ENCODE measurements around the gene CNTLN.

DNA sequence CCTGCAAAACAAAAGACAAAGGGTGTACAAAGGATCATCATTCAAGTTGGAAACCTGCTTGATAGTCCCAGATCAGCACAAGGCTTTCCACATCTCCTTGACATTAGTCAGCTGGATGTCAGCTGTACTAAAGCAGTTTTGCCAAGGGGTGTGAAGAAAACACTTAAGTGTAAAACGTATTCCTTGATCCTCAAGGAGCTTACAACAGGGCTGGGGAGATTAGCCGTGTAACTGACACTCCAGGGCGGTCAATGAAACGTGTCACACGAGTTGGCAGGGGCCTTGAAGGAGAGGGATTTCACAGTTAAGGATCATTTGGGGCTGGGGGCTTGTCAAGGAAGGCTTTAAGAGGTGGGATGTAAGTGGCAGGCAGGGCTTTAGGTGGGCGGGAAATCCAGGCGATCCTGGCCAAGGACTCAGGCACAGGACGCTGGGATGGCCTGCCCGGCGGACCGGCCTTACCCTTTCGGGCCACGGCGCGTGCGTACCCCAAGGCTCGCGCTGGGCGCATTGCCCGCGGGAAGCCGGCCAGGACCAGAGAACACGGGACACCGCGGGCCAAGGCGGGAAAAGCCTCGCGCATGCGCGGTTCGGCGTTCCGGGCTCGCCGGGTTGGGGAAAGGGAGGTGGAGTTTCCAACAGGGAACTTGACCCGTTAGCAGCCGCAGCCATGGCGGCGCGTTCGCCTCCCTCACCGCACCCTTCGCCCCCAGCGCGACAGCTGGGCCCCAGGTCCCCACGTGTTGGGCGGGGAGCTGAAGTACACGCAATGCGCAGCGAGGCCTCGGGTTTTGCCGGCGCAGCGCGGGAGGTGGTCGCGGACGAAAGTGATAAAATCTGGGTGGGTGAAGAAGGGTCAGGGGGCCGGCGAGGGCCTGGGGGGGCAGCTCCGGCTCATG lies at the start of gene CNTLN:
- TF ChIP-seq, protein P1, sequence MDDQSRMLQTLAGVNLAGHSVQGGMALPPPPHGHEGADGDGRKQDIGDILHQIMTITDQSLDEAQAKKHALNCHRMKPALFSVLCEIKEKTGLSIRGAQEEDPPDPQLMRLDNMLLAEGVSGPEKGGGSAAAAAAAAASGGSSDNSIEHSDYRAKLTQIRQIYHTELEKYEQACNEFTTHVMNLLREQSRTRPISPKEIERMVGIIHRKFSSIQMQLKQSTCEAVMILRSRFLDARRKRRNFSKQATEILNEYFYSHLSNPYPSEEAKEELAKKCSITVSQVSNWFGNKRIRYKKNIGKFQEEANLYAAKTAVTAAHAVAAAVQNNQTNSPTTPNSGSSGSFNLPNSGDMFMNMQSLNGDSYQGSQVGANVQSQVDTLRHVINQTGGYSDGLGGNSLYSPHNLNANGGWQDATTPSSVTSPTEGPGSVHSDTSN (IDR thresholded peaks at IDR 0.05): no peak
- TF ChIP-seq EP300 (IDR thresholded peaks at IDR 0.05) (no peak), BHLHE40 (IDR thresholded peaks at IDR 0.05; ENCODE audit: low read depth, low read length) (no peak), POLR2A (IDR thresholded peaks at IDR 0.05; ENCODE audit: low read length) (peak; percentile 95), NR3C1 (IDR thresholded peaks at IDR 0.05) (no peak), SMC3 (IDR thresholded peaks at IDR 0.05) (no peak), CBX8 (IDR thresholded peaks at IDR 0.05) (no peak), JUN (IDR thresholded peaks at IDR 0.05) (peak; percentile 49 to 89; a peak in 4 of 5 replicates)
- TF ChIP-seq, protein P2, sequence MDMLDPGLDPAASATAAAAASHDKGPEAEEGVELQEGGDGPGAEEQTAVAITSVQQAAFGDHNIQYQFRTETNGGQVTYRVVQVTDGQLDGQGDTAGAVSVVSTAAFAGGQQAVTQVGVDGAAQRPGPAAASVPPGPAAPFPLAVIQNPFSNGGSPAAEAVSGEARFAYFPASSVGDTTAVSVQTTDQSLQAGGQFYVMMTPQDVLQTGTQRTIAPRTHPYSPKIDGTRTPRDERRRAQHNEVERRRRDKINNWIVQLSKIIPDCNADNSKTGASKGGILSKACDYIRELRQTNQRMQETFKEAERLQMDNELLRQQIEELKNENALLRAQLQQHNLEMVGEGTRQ (IDR thresholded peaks at IDR 0.05): no peak; the same call in 1 of the 2 replicates
- TF ChIP-seq, protein P3, sequence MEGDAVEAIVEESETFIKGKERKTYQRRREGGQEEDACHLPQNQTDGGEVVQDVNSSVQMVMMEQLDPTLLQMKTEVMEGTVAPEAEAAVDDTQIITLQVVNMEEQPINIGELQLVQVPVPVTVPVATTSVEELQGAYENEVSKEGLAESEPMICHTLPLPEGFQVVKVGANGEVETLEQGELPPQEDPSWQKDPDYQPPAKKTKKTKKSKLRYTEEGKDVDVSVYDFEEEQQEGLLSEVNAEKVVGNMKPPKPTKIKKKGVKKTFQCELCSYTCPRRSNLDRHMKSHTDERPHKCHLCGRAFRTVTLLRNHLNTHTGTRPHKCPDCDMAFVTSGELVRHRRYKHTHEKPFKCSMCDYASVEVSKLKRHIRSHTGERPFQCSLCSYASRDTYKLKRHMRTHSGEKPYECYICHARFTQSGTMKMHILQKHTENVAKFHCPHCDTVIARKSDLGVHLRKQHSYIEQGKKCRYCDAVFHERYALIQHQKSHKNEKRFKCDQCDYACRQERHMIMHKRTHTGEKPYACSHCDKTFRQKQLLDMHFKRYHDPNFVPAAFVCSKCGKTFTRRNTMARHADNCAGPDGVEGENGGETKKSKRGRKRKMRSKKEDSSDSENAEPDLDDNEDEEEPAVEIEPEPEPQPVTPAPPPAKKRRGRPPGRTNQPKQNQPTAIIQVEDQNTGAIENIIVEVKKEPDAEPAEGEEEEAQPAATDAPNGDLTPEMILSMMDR (IDR thresholded peaks at IDR 0.05): no peak
- TF ChIP-seq, protein P4, sequence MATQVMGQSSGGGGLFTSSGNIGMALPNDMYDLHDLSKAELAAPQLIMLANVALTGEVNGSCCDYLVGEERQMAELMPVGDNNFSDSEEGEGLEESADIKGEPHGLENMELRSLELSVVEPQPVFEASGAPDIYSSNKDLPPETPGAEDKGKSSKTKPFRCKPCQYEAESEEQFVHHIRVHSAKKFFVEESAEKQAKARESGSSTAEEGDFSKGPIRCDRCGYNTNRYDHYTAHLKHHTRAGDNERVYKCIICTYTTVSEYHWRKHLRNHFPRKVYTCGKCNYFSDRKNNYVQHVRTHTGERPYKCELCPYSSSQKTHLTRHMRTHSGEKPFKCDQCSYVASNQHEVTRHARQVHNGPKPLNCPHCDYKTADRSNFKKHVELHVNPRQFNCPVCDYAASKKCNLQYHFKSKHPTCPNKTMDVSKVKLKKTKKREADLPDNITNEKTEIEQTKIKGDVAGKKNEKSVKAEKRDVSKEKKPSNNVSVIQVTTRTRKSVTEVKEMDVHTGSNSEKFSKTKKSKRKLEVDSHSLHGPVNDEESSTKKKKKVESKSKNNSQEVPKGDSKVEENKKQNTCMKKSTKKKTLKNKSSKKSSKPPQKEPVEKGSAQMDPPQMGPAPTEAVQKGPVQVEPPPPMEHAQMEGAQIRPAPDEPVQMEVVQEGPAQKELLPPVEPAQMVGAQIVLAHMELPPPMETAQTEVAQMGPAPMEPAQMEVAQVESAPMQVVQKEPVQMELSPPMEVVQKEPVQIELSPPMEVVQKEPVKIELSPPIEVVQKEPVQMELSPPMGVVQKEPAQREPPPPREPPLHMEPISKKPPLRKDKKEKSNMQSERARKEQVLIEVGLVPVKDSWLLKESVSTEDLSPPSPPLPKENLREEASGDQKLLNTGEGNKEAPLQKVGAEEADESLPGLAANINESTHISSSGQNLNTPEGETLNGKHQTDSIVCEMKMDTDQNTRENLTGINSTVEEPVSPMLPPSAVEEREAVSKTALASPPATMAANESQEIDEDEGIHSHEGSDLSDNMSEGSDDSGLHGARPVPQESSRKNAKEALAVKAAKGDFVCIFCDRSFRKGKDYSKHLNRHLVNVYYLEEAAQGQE (IDR thresholded peaks at IDR 0.05): 0 out of 2 replicates have a peak, but pooled peaks have one; percentile 19
